GM18499 (cell line): ENCODE results near the gene TRIM4.
"Not testable (repeated sequence)": the region's sequence is repeated elsewhere in the genome, so short reads cannot be mapped to it uniquely, and the experiment has no call there.

Experiments
- ATAC-seq: cut with Tn5 transposase; IDR thresholded peaks from one replicate; pipeline ENCODE4 v1.9.1; 2021; ENCODE audit warnings: moderate number of reproducible peaks; ENCODE audit not compliant: insufficient read depth, unreplicated experiment

Gene TRIM4

GRCh38 chr7:99918959-99919813 lies at the start of gene TRIM4:
TSS of gene TRIM4 (minus strand) at chr7:99919530. CDS start at chr7:99919401, 129 bp downstream.
- no peak for ATAC-seq

- no peak for ATAC-seq
Observed at GRCh38 chr7:99958564-99959227, 39.4 kb upstream of the TRIM4 start.

- ATAC-seq = no peak
Observed at GRCh38 chr7:99955247-99955646, 35.9 kb upstream of the TRIM4 start.

GRCh38 chr7:99954643-99955042 lies 35.3 kb upstream of the TRIM4 start:
- not testable (repeated sequence) for ATAC-seq

GRCh38 chr7:99953649-99954048 lies 34.3 kb upstream of the TRIM4 start:
- no peak for ATAC-seq

- not testable (repeated sequence) for ATAC-seq
Observed at GRCh38 chr7:99952649-99953048, 33.3 kb upstream of the TRIM4 start.

GRCh38 chr7:99950819-99951218 lies 31.5 kb upstream of the TRIM4 start:
- not testable (repeated sequence) for ATAC-seq

GRCh38 chr7:99949645-99950228 lies 30.4 kb upstream of the TRIM4 start:
- no peak for ATAC-seq

GRCh38 chr7:99947608-99948007 lies 28.3 kb upstream of the TRIM4 start:
- ATAC-seq = no peak

- no peak for ATAC-seq
Observed at GRCh38 chr7:99944497-99945070, 25.3 kb upstream of the TRIM4 start.

- no peak for ATAC-seq
Observed at GRCh38 chr7:99943641-99944496, 24.5 kb upstream of the TRIM4 start.

- no peak for ATAC-seq
Observed at GRCh38 chr7:99938296-99938695, 19.0 kb upstream of the TRIM4 start.

GRCh38 chr7:99935009-99935408 lies 15.7 kb upstream of the TRIM4 start:
- ATAC-seq = not testable (repeated sequence)

GRCh38 chr7:99930376-99930775 lies 11.0 kb upstream of the TRIM4 start:
- ATAC-seq = no peak

GRCh38 chr7:99929730-99930053 lies 10.4 kb upstream of the TRIM4 start:
- no peak for ATAC-seq

- no peak for ATAC-seq
Observed at GRCh38 chr7:99928994-99929729, 9.8 kb upstream of the TRIM4 start, which contains the start of gene GJC3. TSS of gene GJC3 (minus strand) at chr7:99929620. CDS start at chr7:99929620, 0 bp downstream.

GRCh38 chr7:99928188-99928587 lies 8.9 kb upstream of the TRIM4 start:
- no peak for ATAC-seq

GRCh38 chr7:99927536-99927935 lies 8.2 kb upstream of the TRIM4 start:
- ATAC-seq = no peak

- no peak for ATAC-seq
Observed at GRCh38 chr7:99926321-99926720, 7.0 kb upstream of the TRIM4 start.
